Activated naive CD4-positive, alpha-beta T cell treated with anti-CD3 and anti-CD28 coated beads, Interleukin-2, amount 10 ng/mL, durations not matched to agents 5 hours and 36 hours (primary cell): Measurements from ENCODE around the gene RIGI. TPM values are rescaled to one million over a fixed set of nuclear protein-coding genes. Genes with fewer than 3 reads are reported as not detected.

ENCODE experiments used
- total RNA-seq, 2 experiments: library from RNA; stranded (reverse); gene quantifications; one replicate each; pipeline ENCODE4 v1.2.3, GENCODE V29; 2021

RIGI gene
- 10 to 100 TPM; 14.3 to 15.5 TPM for total RNA-seq

DNA sequence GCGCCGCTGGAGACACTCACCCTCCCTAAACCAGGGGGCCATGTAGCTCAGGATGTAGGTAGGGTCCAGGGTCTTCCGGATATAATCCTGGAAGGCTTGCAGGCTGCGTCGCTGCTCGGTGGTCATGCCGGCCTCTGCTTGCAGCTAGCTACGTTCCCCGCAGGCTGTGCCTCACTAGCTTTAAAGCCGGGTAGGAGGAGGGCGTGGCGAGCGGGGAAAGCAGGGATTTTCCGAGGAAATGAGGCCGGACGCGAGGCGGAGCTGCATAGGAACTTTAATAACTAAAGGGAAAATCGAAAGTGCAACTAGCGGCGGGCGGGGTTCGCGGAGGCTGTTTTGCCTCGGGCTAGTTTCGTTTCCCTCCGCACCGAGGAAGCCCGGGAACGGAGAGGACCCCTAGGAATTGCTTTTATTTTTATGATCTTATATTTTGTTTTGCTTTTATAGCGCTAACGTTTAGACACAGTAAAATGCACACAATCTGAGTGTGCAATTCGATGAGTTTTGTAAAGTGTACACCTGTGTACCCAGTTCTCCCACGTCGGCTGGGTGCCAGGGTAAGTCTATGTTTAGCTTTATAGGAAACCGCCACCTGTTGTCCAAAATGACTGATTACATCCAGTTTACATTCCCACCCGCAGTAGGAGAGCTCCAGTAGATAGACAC is at the start of gene RIGI:
TSS of gene RIGI (minus strand) at position 156 of the 666 bp plus-strand sequence. CDS start at position 126, 30 bp downstream.

DNA sequence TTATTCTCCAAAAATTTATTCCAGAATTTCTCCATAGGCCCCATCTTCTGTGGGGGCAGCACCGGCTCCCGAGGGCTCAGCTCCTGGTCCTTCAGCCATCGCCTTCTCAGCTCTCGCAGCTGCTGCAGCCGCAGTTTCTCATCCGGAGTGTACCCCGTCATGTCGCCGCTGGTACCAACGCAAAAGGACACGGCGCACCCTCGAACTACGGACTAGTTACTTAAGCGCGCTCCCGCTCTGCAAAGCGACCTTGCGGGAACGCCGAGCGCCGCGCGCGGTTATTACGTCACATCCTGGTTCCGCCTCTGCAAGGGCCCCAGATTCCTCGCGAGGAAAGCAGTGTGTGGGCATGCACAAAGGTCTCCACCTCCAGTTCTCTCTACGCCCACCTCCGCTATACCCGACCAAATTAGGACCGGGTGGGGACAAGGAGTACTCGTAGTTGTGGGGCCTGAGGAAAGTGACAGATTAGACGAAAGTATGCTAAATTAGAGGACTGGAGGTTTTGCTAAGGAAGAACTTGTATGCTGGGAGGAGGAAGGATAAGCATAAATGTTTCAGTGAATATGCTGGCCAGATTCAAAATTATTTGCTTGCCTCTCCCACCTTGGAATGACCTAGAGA is 47.0 kb upstream of the RIGI start, which contains the start of gene NDUFB6:
TSS of gene NDUFB6 (minus strand) at position 260 of the 624 bp plus-strand sequence. CDS start at position 161, 99 bp downstream.

DNA sequence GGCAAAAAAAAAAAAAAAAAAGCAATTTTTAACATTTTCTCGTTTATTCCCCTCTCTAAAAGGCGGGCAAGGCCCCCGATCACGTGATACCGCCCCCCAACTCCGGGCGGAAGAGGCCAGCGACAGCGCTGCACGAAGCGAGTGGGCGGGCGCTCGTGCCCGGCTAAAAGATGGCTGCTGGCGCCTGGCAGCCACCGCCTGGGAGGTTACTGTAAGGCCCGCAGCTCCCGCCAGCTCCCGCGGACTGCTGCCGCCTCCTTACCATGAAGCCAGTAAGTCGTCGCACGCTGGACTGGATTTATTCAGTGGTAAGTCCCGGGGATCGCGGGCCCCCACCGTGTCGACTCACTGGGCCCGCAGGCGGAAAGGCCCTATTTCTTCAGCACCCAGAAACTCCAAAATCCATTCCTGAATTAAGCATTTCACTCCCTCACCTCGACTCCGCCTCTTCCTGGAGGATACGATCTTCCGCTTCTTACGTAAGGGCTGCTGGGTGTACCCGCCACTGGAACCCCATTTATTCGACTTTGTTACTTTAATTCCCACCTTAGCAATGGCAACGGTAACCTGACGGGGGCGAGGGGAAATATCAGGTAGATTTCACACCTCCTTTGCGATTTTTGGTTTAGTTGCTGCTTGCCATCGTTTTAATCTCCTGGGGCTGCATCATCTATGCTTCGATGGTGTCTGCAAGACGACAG is 26.3 kb upstream of the RIGI start, which contains the start of the genes SMIM27 and TOPORS:
TSS of gene SMIM27 (plus strand) at position 156 of the 701 bp plus-strand sequence. CDS start at position 264, 108 bp downstream.
TSS of gene TOPORS (minus strand) at position 415 of the 701 bp plus-strand sequence. CDS start at position 265, 150 bp downstream.

Other genes with a start within 250 kb of the RIGI start
- 10 to 100 TPM in 1 of 2 experiments, 1 to 10 TPM in 1; 9.5 to 10.3 TPM for gene ACO1, start 141.6 kb downstream of the RIGI start, total RNA-seq
- gene SMIM27, start 26.1 kb upstream of the RIGI start, total RNA-seq, result 10 to 100 TPM; 21.1 to 24.7 TPM
- gene TOPORS, start 26.4 kb upstream of the RIGI start, total RNA-seq, result 10 to 100 TPM; 13.9 to 14.1 TPM
- 10 to 100 TPM; 33.5 to 33.8 TPM for gene NDUFB6, start 47.0 kb upstream of the RIGI start, total RNA-seq
- under 1 TPM; 0.02 to 0.03 TPM for gene TAF1L, start 109.5 kb upstream of the RIGI start, total RNA-seq